GM11168 (cell line): ENCODE measurements around the gene SNAPC3.

Source experiments
- in situ Hi-C: fragments of 300-500 bp; cut with MboI; formaldehyde crosslinking; loops from one replicate; pipeline ENCODE4 v1.12.0; 2022; ENCODE audit warnings: low sequenced_read_pairs; ENCODE audit not compliant: unreplicated experiment

Gene SNAPC3

DNA sequence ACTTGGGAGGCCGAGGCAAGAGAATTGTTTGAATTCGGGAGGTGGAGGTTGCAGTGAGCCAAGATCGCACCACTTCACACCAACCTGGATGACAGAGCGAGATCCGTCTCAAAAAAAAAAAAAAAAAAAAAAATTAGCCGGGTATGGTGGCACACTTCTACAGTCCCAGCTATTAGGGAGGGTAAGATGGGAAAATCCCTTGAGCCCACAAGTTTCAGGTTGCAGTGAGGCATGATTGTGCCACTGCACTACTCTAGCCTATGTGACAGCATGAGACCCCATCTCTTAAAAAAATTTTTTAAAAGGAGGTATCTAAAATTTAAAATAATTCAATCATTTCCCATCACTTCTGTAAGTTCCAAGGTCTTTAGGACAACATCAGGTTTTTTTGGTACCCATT is 62.1 kb downstream of the SNAPC3 start:
- in situ Hi-C loops: no loop called here

DNA sequence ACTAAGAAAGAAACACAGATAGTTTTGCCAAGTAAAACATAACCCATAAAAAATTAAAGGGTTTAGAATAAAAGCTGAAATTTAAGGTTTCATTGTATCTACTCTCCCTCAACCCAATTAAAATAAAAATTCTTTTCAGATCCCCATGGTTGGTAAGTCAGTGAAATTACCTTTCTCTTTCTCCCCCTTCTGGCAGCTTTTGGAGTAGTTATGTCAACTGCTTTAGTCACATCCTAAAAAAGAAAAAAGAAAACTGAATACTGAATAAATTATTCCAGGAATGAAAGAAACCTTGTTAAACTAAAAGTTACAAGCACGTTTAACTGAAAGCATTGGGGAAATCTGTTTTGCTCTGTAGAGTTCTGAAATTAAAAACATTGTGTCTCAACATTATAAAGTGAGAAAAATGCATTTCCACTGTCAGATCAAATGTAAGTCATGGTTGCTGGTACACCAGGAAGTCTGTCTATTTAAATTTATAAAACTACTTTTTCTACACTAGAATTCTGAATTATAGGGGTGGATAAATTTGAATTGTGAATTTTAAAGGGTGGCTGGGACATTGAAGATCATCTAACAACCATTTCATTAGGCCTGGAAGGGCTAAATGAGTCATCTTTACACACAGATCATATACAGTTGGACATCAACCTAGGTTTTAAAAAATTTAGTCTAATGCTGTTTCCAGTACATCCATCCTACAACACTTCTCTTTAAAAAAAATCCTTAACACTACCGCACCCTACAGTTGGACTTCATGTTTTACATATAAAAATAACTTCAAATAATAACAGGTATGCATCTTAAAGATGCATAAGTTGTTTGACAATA is 63.4 kb downstream of the SNAPC3 start:
- in situ Hi-C loops: no loop called here

DNA sequence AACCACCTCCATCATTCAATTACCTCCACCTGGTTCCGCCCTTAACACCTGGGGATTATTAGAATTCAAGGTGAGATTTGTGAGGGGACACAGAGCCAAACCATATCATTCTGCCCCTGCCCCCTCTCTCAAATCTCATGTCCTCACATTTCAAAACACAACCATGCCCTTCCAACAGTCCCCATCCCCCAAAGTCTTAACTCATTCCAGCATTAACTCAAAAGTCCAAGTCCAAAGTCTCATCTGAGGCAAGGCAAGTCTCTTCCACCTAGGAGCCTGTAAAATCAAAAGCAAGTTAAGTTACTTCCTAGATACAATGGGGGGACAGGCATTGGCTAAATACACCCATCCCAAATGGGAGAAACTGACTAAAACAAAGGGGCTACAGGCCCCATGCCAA is 69.3 kb downstream of the SNAPC3 start:
- in situ Hi-C loops: no loop called here

DNA sequence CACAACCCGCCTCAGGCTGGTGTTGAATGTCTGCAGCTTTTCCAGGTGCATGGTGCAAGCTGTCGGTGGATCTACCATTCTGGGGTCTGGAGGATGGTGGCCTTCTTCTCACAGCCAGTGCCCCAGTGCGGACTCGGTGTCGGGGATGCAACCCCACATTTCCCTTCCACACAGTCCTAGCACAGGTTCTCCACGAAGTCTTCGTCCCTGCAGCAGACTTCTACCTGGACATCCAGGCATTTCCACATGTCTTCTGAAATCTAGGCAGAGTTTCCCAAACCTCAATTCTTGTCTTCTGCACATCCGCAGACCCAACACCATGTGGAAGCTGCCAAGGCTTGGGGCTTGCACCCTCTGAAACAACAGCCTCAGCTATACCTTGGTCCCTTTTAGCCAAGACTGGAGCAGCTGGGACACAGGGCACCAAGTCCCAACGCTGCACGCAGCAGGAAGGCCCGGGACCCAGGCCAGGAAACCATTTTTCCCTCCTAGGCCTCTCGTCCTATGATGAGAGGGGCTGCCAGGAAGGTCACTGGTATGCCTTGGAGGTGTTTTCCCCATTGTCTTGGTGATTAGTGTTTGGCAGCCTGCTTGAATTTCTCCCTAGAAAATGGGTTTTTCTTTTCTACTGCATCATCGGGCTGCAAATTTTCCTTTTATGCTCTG is 69.9 kb downstream of the SNAPC3 start:
- in situ Hi-C loops: no loop called here

DNA sequence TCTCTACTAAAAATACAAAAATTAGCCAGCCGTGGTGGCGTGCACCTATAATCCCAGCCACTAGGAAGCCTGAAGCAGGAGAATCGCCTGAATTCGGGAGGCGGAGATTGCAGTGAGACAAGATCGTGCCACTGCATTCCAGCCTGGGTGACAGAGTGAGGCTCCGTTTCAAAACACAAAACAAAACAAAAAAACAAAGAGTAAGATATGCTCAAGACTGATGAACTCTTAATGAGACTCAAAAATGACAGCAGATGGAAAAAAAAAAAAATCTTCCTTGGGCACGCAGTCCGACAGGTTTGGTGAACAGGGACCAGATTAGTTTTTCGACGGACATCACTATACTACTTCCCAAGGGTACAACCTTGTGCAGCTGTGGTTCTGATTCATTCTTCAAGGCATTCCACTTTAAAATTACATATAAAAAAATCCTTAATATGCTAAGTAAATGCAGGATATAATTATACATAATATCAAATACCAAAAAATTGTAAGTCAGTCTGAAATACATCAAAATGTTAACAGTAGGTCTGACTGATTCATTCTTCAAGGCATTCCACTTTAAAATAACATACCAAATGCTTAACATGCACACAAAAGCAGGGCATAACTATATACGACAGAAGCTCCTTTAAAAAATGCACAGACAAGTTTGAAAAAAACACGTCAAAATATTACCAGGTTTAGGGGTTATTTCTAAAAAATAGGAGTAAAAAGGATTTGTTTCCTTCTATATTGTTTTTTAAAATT is 75.7 kb downstream of the SNAPC3 start:
- in situ Hi-C loops: no loop called here

DNA sequence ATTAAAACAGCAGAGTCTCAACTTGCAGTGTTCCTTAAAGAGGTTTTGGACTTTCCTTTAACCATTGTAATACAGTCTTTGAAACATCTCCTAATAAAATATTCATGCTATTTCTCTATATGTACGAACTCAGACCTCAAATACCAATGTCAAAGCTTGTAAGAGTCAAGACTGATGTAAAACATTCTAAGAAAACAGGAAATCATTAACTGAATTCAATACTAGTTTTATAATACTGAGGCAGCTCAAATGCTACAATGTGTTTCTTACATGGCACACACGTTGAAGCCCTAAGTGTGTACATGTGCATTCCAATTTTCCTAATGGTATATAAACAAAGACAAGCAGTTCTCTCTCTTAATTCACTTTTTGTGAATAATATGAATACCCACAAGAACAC is 76.5 kb downstream of the SNAPC3 start:
- in situ Hi-C loops: no loop called here

DNA sequence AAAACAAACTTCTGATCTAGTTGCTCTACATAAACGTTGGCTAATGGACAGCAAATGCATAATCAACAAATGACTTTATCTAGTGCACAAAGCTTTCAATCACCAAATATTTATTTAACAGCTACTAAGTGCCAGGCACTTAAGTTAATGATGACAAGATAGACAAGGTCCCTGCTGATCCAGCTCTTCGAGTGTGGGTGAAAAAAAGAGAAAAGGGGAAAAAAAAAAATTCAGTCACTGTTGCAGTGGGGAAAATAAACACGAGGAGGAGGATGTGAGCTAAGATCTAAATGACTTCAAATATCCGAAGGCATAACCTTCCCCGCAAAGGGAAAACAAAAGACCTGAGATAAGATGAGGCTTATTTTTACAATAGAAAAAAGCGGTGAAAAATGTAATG is 78.5 kb downstream of the SNAPC3 start:
- in situ Hi-C loops: loop anchor here (10.0 kb wide), 1 partner anchor 114 kb away; no protein-coding TSS in a partner anchor

DNA sequence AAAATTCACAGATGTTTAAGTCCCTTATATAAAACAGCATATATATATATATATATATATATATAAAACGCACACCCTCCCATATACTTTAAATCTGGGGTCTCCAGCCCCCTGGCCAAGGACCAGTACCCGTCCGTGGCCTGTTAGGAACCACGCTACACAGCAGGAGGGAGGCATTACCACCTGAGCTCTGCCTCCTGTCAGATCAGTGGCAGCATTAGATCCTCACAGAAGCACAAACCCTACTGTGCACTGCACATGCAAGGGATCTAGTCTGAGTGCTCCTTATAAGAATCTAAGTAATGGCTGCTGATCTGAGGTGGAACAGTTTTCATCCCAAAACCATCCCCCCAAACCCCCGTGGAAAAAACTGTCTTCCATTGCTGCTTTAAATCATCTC is 79.1 kb downstream of the SNAPC3 start:
- in situ Hi-C loops: loop anchor here (10.0 kb wide), 1 partner anchor 113 kb away; no protein-coding TSS in a partner anchor

DNA sequence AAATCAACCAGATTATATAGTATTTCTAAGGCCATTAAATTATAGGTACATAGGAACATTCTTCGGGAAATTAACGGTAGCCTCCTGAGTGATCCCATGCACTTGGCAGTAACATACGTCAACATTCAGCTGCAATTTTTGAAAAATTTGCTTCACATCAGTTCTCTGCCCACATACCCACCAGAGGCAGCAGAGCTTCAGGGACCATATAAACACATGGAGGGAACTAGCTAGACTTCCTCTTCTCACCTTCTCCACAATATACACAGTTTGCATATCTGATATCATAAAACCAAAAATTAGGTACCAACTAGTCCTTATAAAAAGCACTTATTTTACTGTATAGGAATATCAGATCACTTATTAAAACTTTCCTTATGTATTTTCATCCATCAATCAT is 83.2 kb downstream of the SNAPC3 start:
- in situ Hi-C loops: loop anchor here (10.0 kb wide), 1 partner anchor 109 kb away; no protein-coding TSS in a partner anchor

DNA sequence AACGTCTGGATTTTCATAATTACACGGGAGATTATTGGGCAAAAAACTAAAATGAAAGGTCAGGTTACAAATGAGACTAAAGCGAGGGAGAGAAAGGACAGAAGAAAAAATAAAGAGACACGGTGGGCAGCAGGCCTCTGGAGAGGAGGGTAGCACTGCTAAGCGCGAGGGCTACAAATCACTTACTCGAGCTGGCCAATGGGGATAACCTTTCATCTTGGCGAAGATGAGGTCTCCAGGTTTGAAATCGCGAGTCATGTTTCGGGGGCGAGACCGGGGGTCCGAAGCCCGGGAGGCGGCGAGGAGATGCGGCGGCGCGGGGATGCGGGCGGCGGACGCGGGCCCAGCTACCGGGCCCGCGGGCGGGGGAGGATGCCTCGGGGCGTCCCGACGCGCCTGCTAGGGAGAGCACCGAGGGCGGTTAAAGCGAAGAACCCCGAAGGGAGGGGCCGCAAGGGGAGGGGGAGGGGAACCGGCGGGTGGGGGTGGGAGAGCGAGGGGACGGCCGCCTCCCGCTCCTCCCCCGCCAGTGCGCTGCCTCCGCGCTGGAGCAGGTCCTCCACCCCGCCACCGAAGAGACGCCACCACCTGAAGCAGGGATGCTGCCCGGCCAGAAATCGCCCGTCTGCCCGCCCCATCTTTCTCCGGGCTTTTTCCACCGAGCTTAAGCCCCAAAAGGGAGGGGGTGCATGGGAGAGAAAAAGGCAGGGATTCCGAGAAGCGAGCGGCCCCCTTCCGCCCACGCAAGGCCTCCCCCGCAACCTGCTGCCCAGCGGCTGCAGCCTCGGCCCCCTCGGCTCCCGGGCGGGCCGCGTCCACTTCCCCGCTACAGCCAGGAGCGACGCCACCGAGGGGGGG is 87.5 kb downstream of the SNAPC3 start:
- in situ Hi-C loops: loop anchor here (10.0 kb wide), 1 partner anchor 105 kb away; no protein-coding TSS in a partner anchor

DNA sequence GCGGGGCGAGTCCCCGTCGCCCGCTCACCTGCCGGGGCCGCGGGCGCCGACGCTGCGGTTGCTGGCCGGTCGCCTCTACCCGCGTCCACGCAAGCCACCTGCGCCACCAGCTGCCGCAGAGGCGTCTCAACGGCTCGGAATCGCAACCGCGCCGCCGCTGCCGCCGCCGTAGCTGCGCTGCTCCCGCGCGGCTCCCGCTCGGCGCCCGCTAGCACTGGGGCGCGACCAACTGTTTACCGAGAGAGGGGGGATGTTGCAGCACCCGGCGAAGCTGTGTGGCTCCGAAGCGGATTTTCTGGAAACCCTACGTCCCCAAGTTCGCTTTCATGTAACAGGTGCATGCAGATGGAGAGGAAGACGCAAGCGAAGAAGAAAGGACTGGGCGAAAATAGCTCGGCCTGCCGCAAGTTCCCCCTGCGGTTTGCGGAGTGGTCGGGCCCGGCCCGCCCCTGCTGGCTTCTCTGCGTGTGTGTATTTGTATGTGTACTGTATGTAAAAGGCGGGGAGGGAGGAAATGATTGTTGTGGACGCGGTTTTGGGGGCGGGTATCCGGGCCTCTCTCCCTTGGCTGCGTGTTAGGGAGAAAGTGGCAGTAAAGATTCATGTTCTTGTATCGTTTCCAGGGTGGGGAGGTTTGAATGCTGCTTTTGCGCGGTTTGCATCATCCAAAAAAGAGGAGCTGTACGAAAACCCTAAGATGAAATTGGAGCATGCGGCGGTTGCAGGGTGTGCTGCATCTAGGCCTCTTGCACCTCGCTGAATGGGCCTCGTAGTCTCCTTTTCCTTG is 88.3 kb downstream of the SNAPC3 start, which contains the start of gene PSIP1:
TSS of gene PSIP1 (minus strand) at position 182 of the 787 bp plus-strand sequence. CDS start 782 bp downstream, outside the sequence.
- in situ Hi-C loops: no loop called here
